ENCODE data around the gene FAM20C.

FAM20C gene

DNA sequence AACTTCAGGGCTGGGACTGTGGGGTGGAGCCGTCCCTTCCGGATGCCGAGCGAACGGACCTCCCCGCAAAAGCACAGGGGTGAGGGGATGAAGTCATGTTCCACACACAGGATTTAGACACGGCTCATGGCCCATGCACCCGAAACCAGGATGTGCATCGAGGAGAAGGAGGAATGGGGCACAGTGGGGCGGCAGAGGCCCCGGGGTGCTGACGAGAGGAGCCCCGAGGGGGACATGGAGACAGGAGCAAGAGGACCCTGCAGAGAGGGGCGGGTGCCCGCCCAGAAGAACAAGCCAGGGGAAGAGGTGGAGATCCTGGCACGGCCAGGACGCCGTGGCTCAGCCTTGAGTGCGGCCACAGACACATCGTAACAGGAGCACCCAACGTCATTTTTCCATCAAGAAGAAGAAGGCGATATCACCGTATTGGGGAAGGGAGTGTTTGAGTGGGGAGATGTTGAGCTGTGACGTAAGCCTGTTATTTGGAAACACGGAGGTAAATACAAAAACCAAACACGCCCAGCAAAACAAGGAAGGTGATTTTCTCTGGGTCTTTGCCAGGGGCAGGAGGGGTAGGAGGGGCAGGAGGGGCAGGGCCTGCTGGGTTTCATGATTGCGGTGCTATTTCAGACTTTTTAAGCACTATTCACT lies 72.3 kb downstream of the FAM20C start:
- no peak for TF ChIP-seq CTCF (IDR thresholded peaks at IDR 0.05; ENCODE audit: low read length, missing control alignments)
- H3K4me3 ChIP-seq (replicated peaks; ENCODE audit: low read depth, low read length): no peak overlapping the region
- DNase-seq (ENCODE audit: low read depth): no peak

GRCh38 chr7:265192-265997 lies 73.0 kb downstream of the FAM20C start:
- DNase-seq (ENCODE audit: low read depth): no peak
- TF ChIP-seq CTCF (IDR thresholded peaks at IDR 0.05; ENCODE audit: low read length, missing control alignments): no peak
- no peak overlapping the region for H3K4me3 ChIP-seq (replicated peaks; ENCODE audit: low read depth, low read length)

- no peak overlapping the region for H3K4me3 ChIP-seq (replicated peaks; ENCODE audit: low read depth, low read length)
- DNase-seq (ENCODE audit: low read depth): no peak
Observed at GRCh38 chr7:265998-266850, 73.9 kb downstream of the FAM20C start.

GRCh38 chr7:266851-267840 lies 74.8 kb downstream of the FAM20C start:
- H3K4me3 ChIP-seq (replicated peaks; ENCODE audit: low read depth, low read length): no peak overlapping the region
- TF ChIP-seq CTCF (IDR thresholded peaks at IDR 0.05; ENCODE audit: low read length, missing control alignments): no peak
- no peak for DNase-seq (ENCODE audit: low read depth)

More at GRCh38 chr7:265998-266850, 73.9 kb downstream of the FAM20C start:
- TF ChIP-seq CTCF (IDR thresholded peaks at IDR 0.05; ENCODE audit: low read length, missing control alignments): no peak

GRCh38 chr7:268991-269390 lies 76.6 kb downstream of the FAM20C start:
- TF ChIP-seq CTCF (IDR thresholded peaks at IDR 0.05; ENCODE audit: low read length, missing control alignments): no peak
- no peak for DNase-seq (ENCODE audit: low read depth)
- H3K4me3 ChIP-seq (replicated peaks; ENCODE audit: low read depth, low read length): no peak overlapping the region

- no peak for TF ChIP-seq CTCF (IDR thresholded peaks at IDR 0.05; ENCODE audit: low read length, missing control alignments)
- no peak overlapping the region for H3K4me3 ChIP-seq (replicated peaks; ENCODE audit: low read depth, low read length)
- no peak for DNase-seq (ENCODE audit: low read depth)
Observed at GRCh38 chr7:269721-270120, 77.3 kb downstream of the FAM20C start.

All from fibroblast of pulmonary artery (primary cell).